Measurements from ENCODE around the gene EXOC5.
"Not testable (repeated sequence)": the region's sequence is repeated elsewhere in the genome, so short reads cannot be mapped to it uniquely, and the experiment has no call there.

The EXOC5 gene

DNA sequence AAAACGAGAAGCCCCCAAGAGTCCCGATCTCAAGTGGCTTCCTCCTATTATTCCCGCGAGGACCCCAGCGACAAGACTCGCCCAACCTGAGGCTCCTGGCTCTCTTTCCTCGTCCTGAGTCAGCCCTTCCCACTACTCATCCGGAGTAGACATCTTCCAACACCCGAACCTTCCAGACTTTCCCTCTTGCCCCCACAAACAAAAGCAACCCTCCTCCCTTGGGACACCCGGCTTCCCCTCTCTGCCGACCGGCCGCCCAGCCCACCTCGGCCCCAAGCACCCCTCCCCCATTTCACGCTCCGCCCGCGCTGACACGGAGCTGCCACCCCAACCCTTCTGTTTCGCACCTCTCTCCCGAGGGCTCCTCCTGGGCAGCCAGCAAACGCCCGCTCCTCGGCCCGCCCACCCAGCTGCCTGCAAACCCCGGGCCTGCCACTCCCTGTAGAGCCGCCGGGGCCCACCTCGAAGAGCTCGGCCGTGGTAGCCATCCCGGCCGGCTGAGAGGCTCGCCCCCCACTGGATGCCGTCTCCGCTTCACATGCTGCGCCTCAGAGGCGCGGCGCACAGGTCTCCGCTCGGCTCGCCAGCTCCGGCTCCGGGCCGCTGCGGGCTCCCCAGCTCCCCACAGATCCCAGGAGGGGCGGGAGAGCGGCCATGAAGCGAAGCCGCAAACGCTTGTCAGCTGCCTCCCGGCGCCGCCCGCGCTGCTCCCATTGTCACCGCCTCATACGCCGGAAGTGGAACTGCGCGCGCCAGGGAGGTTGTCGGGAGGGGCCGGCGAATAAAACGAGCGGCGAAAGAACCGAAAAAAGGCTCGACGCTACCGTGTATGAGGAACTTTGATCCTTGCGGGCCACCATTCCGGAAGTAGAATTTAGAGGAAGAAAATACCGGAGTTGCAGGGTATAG, at the start of gene EXOC5, which contains the start of gene AP5M1:
Gene EXOC5, minus strand, starts transcription at position 745 of the 909 bp plus-strand sequence. Its CDS starts 257 bp downstream, at position 488.
Gene AP5M1, plus strand, starts transcription at position 811 of the 909 bp plus-strand sequence. CDS start 344 bp downstream, outside the sequence.
- peak; percentile 75 for DNase-seq (ENCODE audit: low read depth, low spot score)

DNA sequence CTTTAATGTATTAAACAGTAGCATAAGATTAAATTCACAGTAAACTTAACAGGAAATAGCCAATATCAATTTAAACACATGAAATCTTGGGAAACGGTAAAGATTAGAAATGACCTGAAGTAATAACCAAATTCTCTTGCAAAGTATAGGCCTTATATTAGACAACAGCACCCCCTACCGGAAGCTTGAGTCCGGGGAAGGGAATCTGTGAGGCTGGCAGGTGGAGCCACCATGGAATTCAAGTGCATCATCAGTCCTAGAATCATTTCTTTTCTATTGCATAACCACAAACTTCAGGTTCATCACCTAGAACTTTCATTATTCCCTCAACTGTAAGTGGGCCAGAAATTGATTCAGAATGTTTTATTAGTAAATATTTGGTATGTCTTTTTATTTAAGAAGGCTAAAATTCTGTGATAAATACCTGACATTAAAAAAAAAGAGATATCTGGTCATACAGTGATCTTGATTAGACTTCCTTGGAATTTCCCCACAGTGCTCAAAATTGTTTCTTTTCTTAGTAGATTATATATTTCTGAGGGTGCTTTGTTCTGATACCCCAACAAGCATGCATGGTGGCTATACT, 48.6 kb upstream of the EXOC5 start:
- DNase-seq (ENCODE audit: low read depth, low spot score): peak; percentile 6

GRCh38 chr14:57314396-57315089, 45.8 kb upstream of the EXOC5 start:
- DNase-seq (ENCODE audit: low read depth, low spot score): no peak

DNA sequence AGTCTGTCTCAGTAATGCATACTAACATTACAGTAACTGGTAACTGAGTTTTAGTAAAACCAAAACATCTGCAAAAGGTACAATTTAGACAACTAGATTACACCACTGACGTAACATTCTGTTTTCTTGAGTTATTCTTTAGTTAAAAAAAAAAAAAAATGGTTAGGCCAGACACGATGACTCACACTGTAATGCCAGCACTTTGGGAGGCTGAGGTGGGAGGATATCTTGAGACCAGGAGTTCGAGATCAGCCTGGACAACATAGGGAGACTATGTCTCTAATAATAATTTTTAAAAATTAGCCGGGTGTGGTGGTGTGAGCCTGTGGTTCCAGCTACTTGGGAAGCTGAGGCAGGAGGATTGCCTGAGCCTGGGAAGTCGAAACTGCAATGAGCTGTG, 34.2 kb upstream of the EXOC5 start:
- no peak for DNase-seq (ENCODE audit: low read depth, low spot score)

- no peak for DNase-seq (ENCODE audit: low read depth, low spot score)
Observed at GRCh38 chr14:57299511-57299910, 30.8 kb upstream of the EXOC5 start.

DNA sequence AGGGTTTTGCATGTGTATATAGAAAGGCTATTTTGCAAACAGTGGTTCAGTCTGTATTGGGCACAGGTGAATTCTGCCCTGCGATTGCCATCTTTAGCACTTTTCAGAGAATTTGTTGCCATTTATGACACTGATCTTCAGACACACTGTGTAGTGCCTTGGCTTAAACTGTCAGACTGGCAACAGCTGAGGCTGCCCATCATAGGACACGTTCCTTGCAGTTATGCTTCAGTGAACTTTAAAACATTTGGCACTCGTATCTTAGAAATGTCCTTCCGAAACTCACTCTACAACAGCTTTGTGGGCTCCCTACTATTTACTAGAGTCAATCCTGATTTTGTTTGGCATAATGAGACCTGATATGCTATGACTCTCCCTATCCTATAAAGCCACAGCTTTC, 29.1 kb upstream of the EXOC5 start:
- DNase-seq (ENCODE audit: low read depth, low spot score): no peak

GRCh38 chr14:57295239-57295638, 26.5 kb upstream of the EXOC5 start:
- DNase-seq (ENCODE audit: low read depth, low spot score): no peak

GRCh38 chr14:57293866-57294837, 25.4 kb upstream of the EXOC5 start:
- no peak for DNase-seq (ENCODE audit: low read depth, low spot score)

GRCh38 chr14:57291692-57292647, 23.3 kb upstream of the EXOC5 start:
- DNase-seq (ENCODE audit: low read depth, low spot score): no peak

DNA sequence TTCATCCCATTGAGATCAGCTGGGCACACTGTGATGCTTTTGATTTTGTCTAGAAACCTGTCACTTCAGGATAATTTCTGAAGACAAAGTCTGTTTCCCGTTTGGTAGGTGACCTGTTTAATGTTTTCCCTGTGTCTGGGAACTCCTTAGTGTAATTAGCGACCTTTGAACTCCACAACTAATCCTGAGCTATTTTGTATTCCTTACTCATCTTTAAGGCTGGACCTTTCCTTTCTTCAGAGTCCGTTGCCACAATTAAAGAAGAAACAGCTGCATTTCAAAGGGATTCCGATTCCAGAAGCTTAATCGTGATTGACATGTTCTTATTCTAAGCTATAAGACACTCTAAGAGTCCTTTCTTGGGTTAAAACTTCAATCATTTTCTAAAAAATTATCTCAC, 22.0 kb upstream of the EXOC5 start:
- no peak for DNase-seq (ENCODE audit: low read depth, low spot score)

DNA sequence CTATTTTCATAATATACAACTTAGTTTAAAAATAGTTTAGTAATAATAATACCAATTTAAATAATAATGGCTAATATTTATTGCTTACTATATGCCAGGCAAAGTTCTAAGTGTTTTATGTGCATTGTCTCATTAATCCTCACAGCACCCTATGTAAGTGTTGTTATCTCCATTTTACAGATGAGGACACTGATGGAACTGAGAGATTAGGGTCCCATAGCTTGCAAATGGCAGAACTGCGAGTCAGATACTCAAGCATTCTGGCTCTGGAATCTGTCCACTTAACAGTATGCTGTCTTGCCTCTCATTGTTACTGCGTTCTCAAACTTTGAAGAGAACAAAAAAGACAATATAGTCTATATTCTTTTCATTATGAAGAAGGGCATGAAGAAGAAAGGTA, 19.0 kb upstream of the EXOC5 start:
- no peak for DNase-seq (ENCODE audit: low read depth, low spot score)

GRCh38 chr14:57277062-57277461, 8.4 kb upstream of the EXOC5 start:
- DNase-seq (ENCODE audit: low read depth, low spot score): no peak

DNA sequence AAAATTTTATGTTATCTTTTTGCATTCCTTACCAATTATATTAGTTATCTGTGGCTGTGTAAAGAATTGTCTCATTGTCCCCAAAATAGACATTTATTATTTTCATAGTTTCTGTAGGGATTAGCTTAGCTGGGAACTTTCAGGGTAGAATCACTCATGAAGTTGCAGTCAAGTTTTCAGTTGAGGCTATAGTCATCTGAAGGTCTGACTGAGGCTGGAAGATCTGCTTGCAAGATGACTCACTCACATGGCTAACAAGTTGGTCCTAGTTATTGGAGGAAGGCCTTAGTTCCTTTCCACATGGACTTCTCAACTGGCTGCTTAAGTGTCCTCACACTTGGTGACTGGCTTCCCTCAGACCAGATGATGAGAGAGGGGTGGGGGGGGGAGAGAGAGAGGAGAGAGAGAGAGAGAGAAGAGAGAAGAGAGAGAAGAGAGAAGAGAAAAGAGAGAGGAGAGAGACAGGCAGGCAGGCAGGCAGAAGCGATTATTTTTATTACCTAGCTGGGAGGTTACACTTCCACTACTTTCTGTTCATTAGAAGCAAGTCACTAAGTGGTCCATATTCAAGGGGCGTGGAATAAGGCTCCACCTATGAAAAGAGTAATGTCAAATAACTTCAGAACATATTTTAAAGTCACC, 6.4 kb upstream of the EXOC5 start:
- DNase-seq (ENCODE audit: low read depth, low spot score): no peak

- DNase-seq (ENCODE audit: low read depth, low spot score): no peak
Observed at GRCh38 chr14:57274551-57274950, 5.8 kb upstream of the EXOC5 start.

DNA sequence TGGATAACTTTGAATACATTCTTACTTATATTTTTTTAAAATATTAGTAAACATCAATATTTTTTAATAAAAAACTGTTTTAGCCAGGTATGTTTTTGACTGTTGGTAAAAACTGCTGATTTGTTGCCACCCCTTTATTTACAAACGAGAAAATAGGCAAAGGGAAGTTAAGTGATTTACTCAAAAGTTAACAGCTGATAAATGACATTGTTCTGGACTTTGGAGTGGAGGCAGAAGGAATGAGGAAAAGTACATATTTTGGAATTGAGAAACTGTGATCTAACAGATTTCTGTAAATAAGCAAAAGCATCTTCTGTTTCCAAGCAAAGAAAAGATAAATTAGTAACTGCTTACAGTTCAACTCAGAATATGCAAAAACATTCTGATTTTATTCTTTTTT, 4.5 kb upstream of the EXOC5 start:
- DNase-seq (ENCODE audit: low read depth, low spot score): no peak

DNA sequence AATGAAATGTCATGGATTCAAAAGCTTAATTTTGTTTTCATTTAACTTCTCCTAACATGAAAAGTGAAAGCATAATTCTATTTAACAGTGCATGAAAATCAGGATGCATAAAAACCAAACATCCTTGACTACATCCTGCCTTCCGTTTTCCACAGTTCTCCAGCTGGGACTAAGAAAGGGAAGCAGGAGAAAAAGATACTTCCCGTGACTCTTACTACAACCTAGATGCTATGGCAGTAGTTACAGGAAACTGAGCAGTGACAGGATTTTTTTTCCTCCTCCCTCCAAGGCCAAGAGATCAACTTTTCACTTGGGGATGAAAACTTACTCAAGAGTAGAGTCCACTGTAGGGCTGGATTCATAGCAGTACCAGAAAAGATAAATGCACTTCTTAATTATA, 2.6 kb downstream of the EXOC5 start:
- no peak for DNase-seq (ENCODE audit: low read depth, low spot score)

GRCh38 chr14:57262117-57262516, 6.6 kb downstream of the EXOC5 start:
- DNase-seq (ENCODE audit: low read depth, low spot score): no peak

GRCh38 chr14:57261604-57262003, 7.1 kb downstream of the EXOC5 start:
- DNase-seq (ENCODE audit: low read depth, low spot score): no peak

DNA sequence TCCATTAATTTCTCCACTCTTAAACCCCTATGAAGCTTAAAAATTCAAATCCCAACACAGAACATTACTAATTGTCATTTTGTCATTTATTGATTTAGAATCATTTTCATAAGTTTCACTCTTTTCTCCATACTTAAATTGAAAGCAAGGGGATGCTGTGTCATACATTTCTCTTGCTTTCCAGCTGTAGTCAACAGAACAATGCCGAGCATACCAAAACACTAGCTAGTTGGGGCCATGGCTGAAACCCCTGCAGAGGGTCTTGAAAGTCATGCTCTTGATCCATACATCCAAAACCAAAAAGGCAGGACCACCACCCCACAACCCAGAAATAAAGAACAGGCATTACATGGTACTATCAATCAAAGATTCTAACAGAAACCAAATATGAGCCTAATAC, 9.0 kb downstream of the EXOC5 start:
- no peak for DNase-seq (ENCODE audit: low read depth, low spot score)

DNA sequence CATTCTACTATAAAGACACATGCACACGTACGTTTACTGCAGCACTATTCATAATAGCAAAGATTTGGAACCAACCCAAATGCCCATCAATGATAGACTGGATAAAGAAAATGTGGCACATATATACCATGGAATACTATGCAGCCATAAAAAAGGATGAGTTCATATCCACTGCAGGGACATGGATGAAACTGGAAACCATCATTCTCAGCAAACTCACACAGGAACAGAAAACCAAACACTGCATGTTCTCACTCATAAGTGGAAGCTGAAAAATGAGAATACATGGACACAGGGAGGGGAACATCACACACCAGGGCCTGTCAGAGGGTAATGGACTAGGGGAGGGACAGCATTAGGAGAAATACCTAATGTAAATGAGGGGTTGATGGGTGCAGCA, 10.5 kb downstream of the EXOC5 start:
- not testable (repeated sequence) for DNase-seq (ENCODE audit: low read depth, low spot score)

Data from brain pericyte (primary cell).